Gastrocnemius medialis (tissue), 4 donors: ENCODE results near the gene RASGEF1C.

ENCODE experiments used
- CTCF ChIP-seq, 5 experiments: fragments of 450-650 bp in 3 of 5; fragments of 200-600 bp in 2 of 5; sonication (generic) in 2 of 5; IDR thresholded peaks in 4 of 5; conservative IDR thresholded peaks in 1 of 5; 1 replicate in 4 of 5; 2 replicates in 1 of 5; pipeline ENCODE4 v1.5.1; 2016 to 2019; ENCODE audit warnings: antibody characterized with exemption in 5 of 5, mild to moderate bottlenecking in 3 of 5, moderate library complexity in 3 of 5
- POLR2A ChIP-seq, 2 donors: fragments of 450-650 bp; IDR thresholded peaks; one replicate each; pipeline ENCODE4 v1.6.1; 2017; ENCODE audit warnings: antibody characterized with exemption in 2 of 2, mild to moderate bottlenecking in 2 of 2, moderate library complexity in 2 of 2

- TF ChIP-seq POLR2A (IDR thresholded peaks at IDR 0.05) (no peak), CTCF (IDR thresholded peaks at IDR 0.05 in 4 of 5, conservative IDR thresholded peaks at IDR 0.05 in 1 of 5) (no peak)
Measured at GRCh38 chr5:180253036-180253824, 44.2 kb upstream of the RASGEF1C start.
